Measurements from ENCODE around the gene TBL3. TPM values are rescaled to one million over a fixed set of nuclear protein-coding genes. Genes with fewer than 3 reads are reported as not detected.

Gene TBL3
- total RNA-seq, 1 donor from 2014 or later, result 24.4 TPM

- peaks cover 4% of the 10 kb centered on the region for H3K27me3 Mint-ChIP-seq (ENCODE audit: low read depth, unreplicated experiment)
- H3K4me3 Mint-ChIP-seq (ENCODE audit: unreplicated experiment), result no peak overlapping the region
- peaks cover 4% of the 10 kb centered on the region for H3K4me1 Mint-ChIP-seq (ENCODE audit: low read depth, unreplicated experiment)
- no peak overlapping the region for H3K4me3 ChIP-seq (ENCODE audit: insufficient read depth, low read depth, low read length)
- FAIRE-seq, result no peak
- TF ChIP-seq, protein P1, sequence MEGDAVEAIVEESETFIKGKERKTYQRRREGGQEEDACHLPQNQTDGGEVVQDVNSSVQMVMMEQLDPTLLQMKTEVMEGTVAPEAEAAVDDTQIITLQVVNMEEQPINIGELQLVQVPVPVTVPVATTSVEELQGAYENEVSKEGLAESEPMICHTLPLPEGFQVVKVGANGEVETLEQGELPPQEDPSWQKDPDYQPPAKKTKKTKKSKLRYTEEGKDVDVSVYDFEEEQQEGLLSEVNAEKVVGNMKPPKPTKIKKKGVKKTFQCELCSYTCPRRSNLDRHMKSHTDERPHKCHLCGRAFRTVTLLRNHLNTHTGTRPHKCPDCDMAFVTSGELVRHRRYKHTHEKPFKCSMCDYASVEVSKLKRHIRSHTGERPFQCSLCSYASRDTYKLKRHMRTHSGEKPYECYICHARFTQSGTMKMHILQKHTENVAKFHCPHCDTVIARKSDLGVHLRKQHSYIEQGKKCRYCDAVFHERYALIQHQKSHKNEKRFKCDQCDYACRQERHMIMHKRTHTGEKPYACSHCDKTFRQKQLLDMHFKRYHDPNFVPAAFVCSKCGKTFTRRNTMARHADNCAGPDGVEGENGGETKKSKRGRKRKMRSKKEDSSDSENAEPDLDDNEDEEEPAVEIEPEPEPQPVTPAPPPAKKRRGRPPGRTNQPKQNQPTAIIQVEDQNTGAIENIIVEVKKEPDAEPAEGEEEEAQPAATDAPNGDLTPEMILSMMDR (IDR thresholded peaks at IDR 0.05; ENCODE audit: insufficient read depth, low read depth, low read length), result no peak
- no peak for TF ChIP-seq EZH2 (IDR thresholded peaks at IDR 0.05; ENCODE audit: insufficient read depth, low read length)
- no peak overlapping the region for H3K27ac ChIP-seq (ENCODE audit: low read depth, low read length)
- H3K79me2 ChIP-seq (ENCODE audit: insufficient read depth, low read length), result peaks cover 7% of the 10 kb centered on the region
- H3K27me3 ChIP-seq (ENCODE audit: insufficient read depth, low read length), result no peaks in the 10 kb centered on the region
- no peak overlapping the region for H3K27ac Mint-ChIP-seq (ENCODE audit: unreplicated experiment)
- H3K36me3 ChIP-seq (ENCODE audit: insufficient read depth, low read length), result no peaks in the 10 kb centered on the region
- no peak for DNase-seq (ENCODE audit: low read depth)
- H3K9me3 ChIP-seq (ENCODE audit: insufficient read depth, low read depth, low read length), result no peaks in the 10 kb centered on the region
- peaks cover 9% of the 10 kb centered on the region for H3K4me1 ChIP-seq (ENCODE audit: insufficient read depth, low read length)
- H3K9ac ChIP-seq (ENCODE audit: low read length), result no peak overlapping the region
- H3K36me3 Mint-ChIP-seq (ENCODE audit: low read depth, unreplicated experiment), result no peaks in the 10 kb centered on the region
- H3K9me3 Mint-ChIP-seq (ENCODE audit: unreplicated experiment), result no peaks in the 10 kb centered on the region
- H3K4me2 ChIP-seq (ENCODE audit: low read length), result no peak overlapping the region
- H2AFZ ChIP-seq (ENCODE audit: low read depth, low read length), result no peak overlapping the region
- peaks cover 5% of the 10 kb centered on the region for H4K20me1 ChIP-seq (ENCODE audit: insufficient read depth, low read length)
These were observed 25.1 kb upstream of the TBL3 start for GRCh38 chr16:1946495-1947368.

- Histone ChIP-seq H3K9me3 (ENCODE audit: insufficient read depth, low read depth, low read length) (no peaks in the 10 kb centered on the region), H3K79me2 (ENCODE audit: insufficient read depth, low read length) (peaks cover 5% of the 10 kb centered on the region), H2AFZ (ENCODE audit: low read depth, low read length) (no peak overlapping the region), H4K20me1 (ENCODE audit: insufficient read depth, low read length) (peaks cover under 1% of the 10 kb centered on the region), H3K27me3 (ENCODE audit: insufficient read depth, low read length) (no peaks in the 10 kb centered on the region), H3K9ac (ENCODE audit: low read length) (no peak overlapping the region), H3K4me3 (ENCODE audit: insufficient read depth, low read depth, low read length) (no peak overlapping the region), H3K4me1 (ENCODE audit: insufficient read depth, low read length) (peaks cover 3% of the 10 kb centered on the region), H3K36me3 (ENCODE audit: insufficient read depth, low read length) (no peaks in the 10 kb centered on the region), H3K4me2 (ENCODE audit: low read length) (no peak overlapping the region), H3K27ac (ENCODE audit: low read depth, low read length) (no peak overlapping the region)
- no peaks in the 10 kb centered on the region for H3K9me3 Mint-ChIP-seq (ENCODE audit: unreplicated experiment)
- no peak overlapping the region for H3K27ac Mint-ChIP-seq (ENCODE audit: unreplicated experiment)
- H3K4me1 Mint-ChIP-seq (ENCODE audit: low read depth, unreplicated experiment), result no peaks in the 10 kb centered on the region
- H3K36me3 Mint-ChIP-seq (ENCODE audit: low read depth, unreplicated experiment), result no peaks in the 10 kb centered on the region
- TF ChIP-seq EZH2 (IDR thresholded peaks at IDR 0.05; ENCODE audit: insufficient read depth, low read length), result no peak
- TF ChIP-seq, protein P1 (IDR thresholded peaks at IDR 0.05; ENCODE audit: insufficient read depth, low read depth, low read length), result no peak
- H3K27me3 Mint-ChIP-seq (ENCODE audit: low read depth, unreplicated experiment), result peaks cover 4% of the 10 kb centered on the region
- DNase-seq (ENCODE audit: low read depth) (no peak), FAIRE-seq (no peak)
- no peak overlapping the region for H3K4me3 Mint-ChIP-seq (ENCODE audit: unreplicated experiment)
These were observed 24.5 kb upstream of the TBL3 start for GRCh38 chr16:1947369-1947670.

GRCh38 chr16:1949507-1949906 lies 22.3 kb upstream of the TBL3 start:
- Histone ChIP-seq H3K9me3 (ENCODE audit: insufficient read depth, low read depth, low read length) (no peaks in the 10 kb centered on the region), H3K4me3 (ENCODE audit: insufficient read depth, low read depth, low read length) (no peak overlapping the region), H3K4me2 (ENCODE audit: low read length) (no peak overlapping the region), H3K27me3 (ENCODE audit: insufficient read depth, low read length) (no peaks in the 10 kb centered on the region), H4K20me1 (ENCODE audit: insufficient read depth, low read length) (no peaks in the 10 kb centered on the region), H2AFZ (ENCODE audit: low read depth, low read length) (no peak overlapping the region), H3K27ac (ENCODE audit: low read depth, low read length) (no peak overlapping the region), H3K9ac (ENCODE audit: low read length) (no peak overlapping the region), H3K79me2 (ENCODE audit: insufficient read depth, low read length) (no peaks in the 10 kb centered on the region), H3K36me3 (ENCODE audit: insufficient read depth, low read length) (no peaks in the 10 kb centered on the region), H3K4me1 (ENCODE audit: insufficient read depth, low read length) (no peaks in the 10 kb centered on the region)
- no peak for TF ChIP-seq EZH2 (IDR thresholded peaks at IDR 0.05; ENCODE audit: insufficient read depth, low read length)
- TF ChIP-seq, protein P1 (IDR thresholded peaks at IDR 0.05; ENCODE audit: insufficient read depth, low read depth, low read length), result no peak
- FAIRE-seq (no peak), DNase-seq (ENCODE audit: low read depth) (no peak)
- Mint-ChIP-seq H3K4me3 (ENCODE audit: unreplicated experiment) (no peak overlapping the region), H3K36me3 (ENCODE audit: low read depth, unreplicated experiment) (no peaks in the 10 kb centered on the region), H3K4me1 (ENCODE audit: low read depth, unreplicated experiment) (no peaks in the 10 kb centered on the region), H3K27ac (ENCODE audit: unreplicated experiment) (no peak overlapping the region), H3K27me3 (ENCODE audit: low read depth, unreplicated experiment) (peaks cover 4% of the 10 kb centered on the region), H3K9me3 (ENCODE audit: unreplicated experiment) (no peaks in the 10 kb centered on the region)
